ENCODE results near the gene OTULIN. TPM values are rescaled to one million over a fixed set of nuclear protein-coding genes. Genes with fewer than 3 reads are reported as not detected.
A peak's percentile ranks its signal among the peaks of the same experiment; 100 is the strongest.

The OTULIN gene
- total RNA-seq, 2 experiments from 2014 or later: 82.7 to 86.6 TPM

GRCh38 chr5:14745753-14746152 is 81.2 kb downstream of the OTULIN start:
- Mint-ChIP-seq H3K27ac (peak overlapping the region; percentile 66), H3K36me3 (peaks cover 6% of the 10 kb centered on the region), H3K9me3 (no peaks in the 10 kb centered on the region), H3K4me3 (no peak overlapping the region), H3K4me1 (peaks cover 28% of the 10 kb centered on the region), H3K27me3 (no peaks in the 10 kb centered on the region)
- POLR2A ChIA-PET: no interaction called here
- DNase-seq (no peak), ATAC-seq (ENCODE audit: low read depth) (no peak)

DNA sequence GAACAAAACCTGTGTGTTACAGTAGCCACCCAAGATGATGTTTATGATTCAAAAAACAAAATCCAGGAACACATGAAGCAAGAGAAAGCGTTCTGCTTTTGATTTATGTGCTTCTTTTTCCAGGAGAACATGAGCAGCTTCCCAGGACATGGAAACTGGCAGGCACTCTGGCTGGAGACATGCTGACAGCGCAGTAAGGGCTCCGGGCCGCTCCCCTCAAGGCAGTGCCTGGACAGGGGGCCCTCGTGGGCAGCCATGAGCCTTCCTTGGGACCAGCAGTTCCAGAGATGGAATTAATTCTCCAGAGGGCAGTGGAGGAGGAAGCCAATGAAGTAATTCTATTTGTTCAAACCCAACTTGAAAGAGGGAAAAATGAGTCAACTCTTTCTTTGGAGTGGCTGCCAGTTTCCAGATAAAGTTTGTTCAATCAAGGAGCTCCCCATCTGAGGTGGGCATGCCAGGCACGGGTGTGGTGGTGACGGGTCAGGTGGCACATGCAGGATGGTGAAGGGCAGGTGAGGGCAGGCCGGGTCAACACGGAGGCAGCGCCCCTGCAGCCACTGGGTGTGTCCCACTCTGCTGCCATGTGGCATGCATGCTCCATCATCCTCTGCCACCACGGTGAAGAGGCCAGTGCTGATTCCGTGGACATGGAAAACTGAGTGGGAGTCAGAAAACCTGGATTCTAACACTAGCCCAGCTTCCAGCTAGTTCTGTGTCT is 83.8 kb downstream of the OTULIN start:
- no peaks in the 10 kb centered on the region for H3K9me3 Mint-ChIP-seq
- DNase-seq (no peak), ATAC-seq (ENCODE audit: low read depth) (no peak)
- POLR2A ChIA-PET: no interaction called here
- H3K27me3 Mint-ChIP-seq: no peaks in the 10 kb centered on the region
- no peak overlapping the region for H3K4me3 Mint-ChIP-seq
- no peak overlapping the region for H3K27ac Mint-ChIP-seq
- peaks cover 15% of the 10 kb centered on the region for H3K4me1 Mint-ChIP-seq
- H3K36me3 Mint-ChIP-seq: peaks cover 9% of the 10 kb centered on the region

Other genes with a start within 250 kb of the OTULIN start
- gene OTULINL, start 82.9 kb upstream of the OTULIN start, total RNA-seq: 10 to 100 TPM; 67.7 to 68.4 TPM
- gene ANKH, start 207.1 kb downstream of the OTULIN start, total RNA-seq: 10 to 100 TPM; 52.4 to 55.5 TPM